A549 (cell line): ENCODE measurements around the gene TMEM131.

Source experiments
- EP300 ChIP-seq, 2 experiments: fragments of >200 bp; sonication (Bioruptor Twin); formaldehyde crosslinking; IDR thresholded peaks; 2 replicates in 1 of 2; 3 replicates in 1 of 2; pipeline ENCODE4 v1.6.1; 2016 to 2017
- NFE2L2 ChIP-seq: fragments of 150-350 bp; conservative IDR thresholded peaks from 2 replicates; pipeline ENCODE4 v1.6.1; 2014; ENCODE audit warnings: low read length
- TF ChIP-seq, protein P1 (sequence below): fragments of >200 bp; sonication (Bioruptor Twin); formaldehyde crosslinking; IDR thresholded peaks from 3 replicates; pipeline ENCODE4 v1.5.1; 2016

DNA sequence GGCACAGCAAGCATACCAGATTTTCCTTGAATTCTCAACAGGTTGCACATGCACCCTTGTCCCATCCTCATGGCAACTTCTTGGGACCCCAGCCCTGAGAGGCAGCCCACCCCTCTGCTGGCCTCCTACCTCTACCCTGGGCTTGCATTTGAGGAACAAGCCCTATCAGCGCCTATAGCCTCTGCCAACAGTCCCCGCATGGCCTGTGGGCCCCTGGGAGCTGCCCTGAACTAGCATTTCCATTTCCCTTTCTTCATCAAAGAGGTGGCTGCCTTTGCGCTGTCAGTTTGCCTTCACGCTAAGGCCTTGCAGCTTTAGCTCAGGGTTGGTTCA is 287.7 kb downstream of the TMEM131 start:
- TF ChIP-seq, protein P1, sequence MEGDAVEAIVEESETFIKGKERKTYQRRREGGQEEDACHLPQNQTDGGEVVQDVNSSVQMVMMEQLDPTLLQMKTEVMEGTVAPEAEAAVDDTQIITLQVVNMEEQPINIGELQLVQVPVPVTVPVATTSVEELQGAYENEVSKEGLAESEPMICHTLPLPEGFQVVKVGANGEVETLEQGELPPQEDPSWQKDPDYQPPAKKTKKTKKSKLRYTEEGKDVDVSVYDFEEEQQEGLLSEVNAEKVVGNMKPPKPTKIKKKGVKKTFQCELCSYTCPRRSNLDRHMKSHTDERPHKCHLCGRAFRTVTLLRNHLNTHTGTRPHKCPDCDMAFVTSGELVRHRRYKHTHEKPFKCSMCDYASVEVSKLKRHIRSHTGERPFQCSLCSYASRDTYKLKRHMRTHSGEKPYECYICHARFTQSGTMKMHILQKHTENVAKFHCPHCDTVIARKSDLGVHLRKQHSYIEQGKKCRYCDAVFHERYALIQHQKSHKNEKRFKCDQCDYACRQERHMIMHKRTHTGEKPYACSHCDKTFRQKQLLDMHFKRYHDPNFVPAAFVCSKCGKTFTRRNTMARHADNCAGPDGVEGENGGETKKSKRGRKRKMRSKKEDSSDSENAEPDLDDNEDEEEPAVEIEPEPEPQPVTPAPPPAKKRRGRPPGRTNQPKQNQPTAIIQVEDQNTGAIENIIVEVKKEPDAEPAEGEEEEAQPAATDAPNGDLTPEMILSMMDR, result no peak
- TF ChIP-seq EP300 (IDR thresholded peaks at IDR 0.05) (no peak), NFE2L2 (no peak)
